Occipital lobe (tissue), 2 donors: ENCODE results near the gene SUCLG1. TPM values are rescaled to one million over a fixed set of nuclear protein-coding genes. Genes with fewer than 3 reads are reported as not detected.
"Not testable (repeated sequence)": the region's sequence is repeated elsewhere in the genome, so short reads cannot be mapped to it uniquely, and the experiment has no call there.

Experiments used
- DNase-seq: peaks from one replicate; lab custom pipeline; 2025; lab: John Stamatoyannopoulos, UW
- total RNA-seq: library from RNA; depleted of rRNA; stranded (reverse); fragments of >200 nt; gene quantifications from one replicate; pipeline ENCODE4 v1.2.3, GENCODE V29; 2014

SUCLG1 gene
- total RNA-seq: 105 TPM

DNA sequence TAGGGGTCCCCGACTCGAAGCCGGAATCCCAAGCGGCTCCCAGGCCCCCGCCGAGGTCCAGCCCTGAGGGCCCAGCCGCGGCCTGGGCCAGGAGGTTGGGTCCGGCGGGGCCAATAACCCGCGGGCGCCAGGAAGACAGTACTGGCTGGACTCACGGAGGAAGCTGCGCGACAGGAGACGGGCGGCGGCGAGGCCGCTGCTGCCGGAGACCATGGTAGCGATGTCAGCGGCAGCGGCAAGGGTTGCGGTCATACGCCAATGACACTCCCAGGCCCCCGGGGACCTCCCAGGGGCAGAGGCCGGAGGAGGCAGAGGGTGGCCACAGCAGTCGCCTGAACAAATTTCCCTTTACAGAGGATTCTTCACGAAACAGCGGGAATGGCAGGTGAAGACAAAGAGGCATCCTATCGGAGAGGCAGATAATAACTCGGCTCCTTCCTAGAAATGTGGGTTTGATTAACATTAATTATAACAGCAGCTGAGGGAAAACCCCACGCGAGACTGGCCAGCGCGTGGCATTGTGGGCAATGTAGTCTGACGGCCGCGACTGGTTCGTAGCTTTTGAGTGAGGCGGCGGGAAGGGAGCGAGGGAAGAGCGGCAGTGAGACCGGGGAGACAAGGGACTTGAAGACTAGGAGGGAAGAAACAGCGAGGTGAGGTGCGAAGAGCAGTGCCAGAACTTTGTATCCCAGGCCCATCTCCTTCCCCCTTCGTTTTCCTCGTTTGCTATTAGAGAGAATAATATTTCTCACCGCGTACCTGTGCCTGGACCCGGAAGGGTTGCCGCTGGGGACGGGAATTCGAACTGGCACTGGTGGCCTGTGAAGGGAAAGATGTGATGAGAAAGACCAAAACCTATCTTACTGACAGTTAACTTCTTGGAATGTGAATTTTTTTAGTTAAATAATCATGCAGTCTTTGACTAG lies at the start of gene SUCLG1:
Gene SUCLG1, minus strand, starts transcription at position 263 of the 926 bp plus-strand sequence. Its CDS starts 11 bp downstream, at position 252.
- DNase-seq: peak; percentile 86

DNA sequence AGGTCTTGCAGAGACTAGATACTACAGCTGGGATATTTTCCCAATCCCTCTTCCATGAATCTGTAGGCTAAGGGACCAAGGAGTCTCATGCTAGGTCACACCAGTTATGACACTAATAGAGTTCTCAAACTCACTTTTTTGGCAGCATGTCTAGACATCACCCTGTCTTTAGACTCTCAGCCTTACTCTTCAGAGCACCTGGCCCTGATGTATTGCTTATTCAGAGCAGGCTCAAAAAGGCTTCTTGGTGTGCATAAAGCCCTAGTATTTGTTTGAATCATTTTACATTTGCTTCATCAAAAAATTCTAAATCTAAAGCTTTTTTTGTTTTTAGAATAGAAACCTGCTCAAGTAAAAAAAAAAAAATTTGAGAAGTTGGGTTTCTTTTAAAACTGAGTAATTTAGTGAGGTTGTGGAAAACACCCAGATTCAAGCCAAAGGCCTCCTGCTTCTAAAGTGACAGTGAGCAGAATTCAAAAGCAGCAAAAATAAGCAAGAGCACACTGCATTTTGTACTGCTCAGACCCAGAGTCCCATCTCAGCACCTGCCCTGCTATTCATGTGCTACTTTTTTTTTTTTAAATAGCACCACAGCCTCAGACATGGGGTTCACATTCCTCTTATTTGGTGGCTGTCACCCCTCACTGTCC lies 39.2 kb upstream of the SUCLG1 start:
- no peak for DNase-seq

DNA sequence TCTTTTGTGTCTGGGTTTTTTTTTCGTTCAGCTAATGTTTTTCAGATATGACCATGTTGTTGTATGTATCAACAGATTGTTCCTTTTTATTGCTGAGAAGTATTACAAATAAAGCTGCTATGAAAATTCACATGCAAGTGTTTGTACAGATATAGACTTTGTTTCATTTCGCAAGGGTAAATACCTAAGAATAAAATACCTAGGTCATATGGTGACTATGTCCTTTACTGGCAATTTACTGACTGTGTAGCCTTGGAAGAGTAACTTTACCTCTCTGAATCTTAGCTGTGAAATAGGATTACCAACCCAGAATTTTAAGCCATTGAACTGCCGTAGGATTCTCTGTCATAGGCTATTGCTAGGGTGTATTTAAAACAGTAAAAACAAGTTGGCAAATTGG lies 38.2 kb upstream of the SUCLG1 start:
- no peak for DNase-seq

DNA sequence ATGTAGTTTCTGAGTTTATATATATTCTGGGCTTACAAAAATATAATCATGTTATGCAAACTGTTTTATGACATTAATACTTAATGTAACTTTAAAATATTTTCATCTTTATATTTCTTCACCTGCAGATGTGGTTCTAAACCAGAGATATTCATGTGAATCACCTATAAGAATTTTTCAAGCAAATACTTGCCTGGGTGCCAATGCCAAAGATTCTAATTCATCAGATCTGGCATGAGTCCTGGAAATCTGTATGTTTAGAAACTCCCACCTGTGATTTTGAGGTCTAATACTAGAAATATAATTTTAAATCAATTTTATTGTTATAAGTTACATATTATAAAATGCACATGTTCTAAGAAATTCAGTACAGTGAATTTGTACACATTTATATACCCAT lies 37.3 kb upstream of the SUCLG1 start:
- DNase-seq: no peak

DNA sequence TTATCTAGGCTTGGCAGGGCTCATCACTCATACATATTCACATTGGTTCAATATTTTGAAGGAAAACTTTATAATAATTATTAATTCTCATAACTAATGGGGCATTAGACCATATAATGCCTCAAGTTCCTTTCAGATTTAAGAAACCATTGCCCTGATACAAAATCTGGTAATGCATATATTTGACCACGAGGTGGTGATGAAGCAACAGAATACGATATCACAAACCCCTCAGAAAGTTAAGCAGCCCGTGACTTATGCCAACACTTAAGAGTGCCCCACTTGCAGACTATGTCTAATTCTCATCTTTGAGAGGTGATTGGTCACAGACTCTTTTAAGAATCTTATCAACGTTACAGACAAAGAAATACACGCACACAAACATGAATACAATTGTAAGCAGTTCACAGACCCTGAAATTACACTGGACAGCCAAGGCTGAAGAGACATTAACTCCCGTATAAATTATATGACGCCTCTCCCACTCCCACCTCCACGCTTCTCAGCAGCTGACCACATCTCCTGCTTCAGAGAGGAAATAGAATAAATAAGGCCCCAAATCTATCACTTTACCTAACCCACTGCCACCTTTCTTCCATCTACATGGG lies 36.6 kb upstream of the SUCLG1 start:
- no peak for DNase-seq

DNA sequence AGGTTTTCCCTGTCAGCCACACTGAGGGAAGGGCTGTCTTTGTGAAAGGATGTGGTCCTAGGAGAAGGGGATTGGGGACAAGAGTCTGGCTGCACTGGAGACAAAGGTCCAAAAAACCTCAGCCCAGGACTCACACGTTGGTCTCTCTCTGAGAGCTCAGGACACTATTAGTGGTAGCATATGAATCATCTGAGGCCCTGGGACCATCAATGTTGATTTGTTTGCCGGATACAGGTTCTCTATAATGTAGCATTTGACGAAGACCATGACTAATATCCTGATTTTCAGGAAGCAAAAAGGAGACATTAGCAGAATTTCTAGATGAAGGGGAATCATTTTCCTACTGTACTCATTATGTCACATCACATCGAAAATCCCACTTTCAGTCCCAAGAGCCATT lies 35.0 kb upstream of the SUCLG1 start:
- no peak for DNase-seq

DNA sequence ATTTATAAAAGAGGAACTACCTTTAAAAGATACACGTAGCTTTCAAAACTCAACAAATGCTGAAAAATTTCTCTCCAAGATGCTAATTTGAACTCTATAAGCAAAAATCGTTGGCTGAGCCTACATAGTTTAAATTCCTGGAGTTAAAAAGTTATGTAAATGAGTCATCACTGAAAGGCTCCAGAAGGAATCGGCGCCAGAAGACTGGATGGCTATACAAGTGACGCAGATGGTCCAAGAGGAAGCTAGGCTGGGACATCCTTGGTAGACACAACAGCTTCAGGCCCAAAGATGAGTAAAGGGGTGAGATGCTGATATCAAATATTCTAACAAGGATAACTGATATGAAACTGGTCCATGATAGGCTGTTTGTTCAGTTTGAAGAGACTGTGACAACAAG lies 34.4 kb upstream of the SUCLG1 start:
- no peak for DNase-seq

DNA sequence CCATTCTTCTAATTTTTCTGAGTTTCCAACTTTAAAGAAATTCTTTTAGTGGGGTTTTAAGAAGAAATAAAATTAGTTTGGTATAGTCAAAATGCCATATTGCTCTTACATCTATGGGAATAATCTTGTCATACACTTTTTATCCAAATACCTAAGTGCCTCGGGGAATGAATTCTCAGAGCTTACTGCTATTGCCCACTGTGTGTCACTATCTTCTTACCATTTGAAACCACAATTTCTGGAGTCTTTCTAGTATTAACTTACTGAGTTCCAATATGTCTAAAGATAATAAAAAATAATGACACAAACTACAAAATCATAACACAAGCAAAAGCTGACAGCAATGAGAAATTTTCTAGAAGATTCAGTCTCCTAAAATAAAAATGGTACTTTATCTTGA lies 33.5 kb upstream of the SUCLG1 start:
- no peak for DNase-seq

DNA sequence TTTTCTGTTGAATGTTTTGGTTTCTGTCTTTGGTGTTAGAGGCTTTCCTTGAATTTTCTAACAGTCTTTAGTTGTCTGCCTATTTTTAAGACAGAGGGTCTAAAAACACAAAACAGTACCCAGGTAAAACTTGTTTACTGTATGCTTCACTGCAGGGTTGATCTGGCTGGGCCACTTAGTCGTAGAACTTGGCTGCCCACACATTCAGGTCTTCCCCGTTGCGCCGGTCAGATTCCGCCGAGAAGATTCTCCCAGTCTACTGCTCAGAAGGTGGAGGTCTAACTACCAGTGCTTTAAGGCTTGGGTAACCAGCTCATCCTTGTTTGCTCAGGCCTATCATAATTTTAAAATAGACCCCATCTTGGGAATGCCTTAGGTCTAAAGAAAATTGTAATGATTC lies 32.7 kb upstream of the SUCLG1 start:
- no peak for DNase-seq

DNA sequence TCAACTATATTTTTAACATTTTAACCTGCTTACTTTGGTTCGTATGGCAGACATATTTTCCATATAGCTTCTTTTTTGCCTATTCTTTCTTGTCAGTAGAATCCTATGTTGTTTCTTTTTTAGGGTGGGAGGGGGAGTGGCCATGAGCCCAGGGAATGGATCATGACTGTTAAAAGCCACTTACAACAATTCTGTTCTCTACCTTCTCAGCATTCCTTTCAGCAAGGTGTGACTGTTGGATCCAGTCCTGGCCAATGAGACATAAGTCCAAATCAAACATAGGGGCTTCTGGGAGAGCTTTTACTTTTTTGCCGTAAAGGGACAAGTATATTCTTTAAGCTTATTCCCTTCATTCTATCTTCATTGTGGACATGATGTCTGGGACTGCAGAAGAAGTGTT lies 32.2 kb upstream of the SUCLG1 start:
- no peak for DNase-seq

DNA sequence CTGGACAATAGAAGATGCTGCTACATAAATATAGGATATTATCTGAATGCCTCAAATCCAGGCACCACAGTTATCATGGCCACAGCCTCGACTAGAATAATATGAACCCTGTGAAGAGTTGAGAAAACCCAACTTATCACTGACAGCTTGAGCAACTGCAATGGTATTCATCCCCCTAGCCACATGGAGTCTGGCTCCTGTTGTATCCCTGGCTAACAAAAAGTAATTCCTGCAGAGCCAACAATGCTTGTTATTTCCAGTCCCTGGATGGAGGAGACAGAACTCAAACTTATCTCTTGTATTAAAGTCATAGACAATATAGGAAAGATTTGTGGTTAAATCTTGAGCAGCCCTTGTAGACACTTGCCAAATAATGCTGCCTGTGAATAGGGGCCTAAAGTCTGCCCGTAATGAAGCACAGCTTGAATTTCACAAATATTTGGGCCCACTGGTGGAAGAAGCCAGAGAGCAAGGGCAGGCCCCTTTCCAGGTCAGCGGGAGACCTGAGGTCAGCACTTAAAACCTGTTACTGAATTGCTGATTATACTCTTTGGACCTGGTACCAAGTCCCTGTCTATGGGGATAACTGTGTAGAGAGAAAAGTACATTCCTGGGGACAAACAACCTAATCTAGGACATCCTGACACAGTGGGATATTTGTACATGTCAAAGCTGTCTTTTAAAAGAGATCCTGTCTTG lies 28.4 kb upstream of the SUCLG1 start:
- no peak for DNase-seq

DNA sequence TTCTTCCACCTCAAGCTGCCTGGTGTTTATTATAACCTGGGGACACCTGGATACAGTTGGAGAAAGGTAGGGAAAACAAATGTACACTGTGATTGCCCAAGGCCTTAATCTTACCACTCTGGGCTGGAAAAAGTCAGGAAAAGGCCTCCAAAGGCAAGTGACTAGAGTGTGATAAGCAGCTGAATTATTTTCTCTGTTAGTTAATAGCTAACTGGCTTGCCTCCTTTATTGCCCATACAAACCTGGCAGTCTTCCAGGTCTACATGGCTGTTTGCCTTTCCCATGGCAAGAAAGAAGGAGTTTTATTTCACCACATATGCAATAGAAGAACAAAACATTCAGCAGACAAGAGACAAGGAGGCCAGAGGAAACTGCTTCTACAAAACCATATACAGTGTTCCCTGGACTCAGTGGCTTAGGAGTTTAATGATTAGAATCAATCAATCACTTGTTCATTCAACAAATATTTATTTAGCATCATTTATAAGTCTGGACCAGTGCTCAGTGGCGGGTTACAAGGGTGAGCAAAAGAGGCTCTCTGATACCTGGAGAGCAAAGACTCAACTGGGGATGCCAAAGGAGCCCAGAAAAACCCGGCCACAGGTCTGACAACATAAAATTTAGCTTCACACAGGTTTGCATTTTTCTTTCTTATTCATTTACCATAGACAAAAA lies 27.5 kb upstream of the SUCLG1 start:
- no peak for DNase-seq

DNA sequence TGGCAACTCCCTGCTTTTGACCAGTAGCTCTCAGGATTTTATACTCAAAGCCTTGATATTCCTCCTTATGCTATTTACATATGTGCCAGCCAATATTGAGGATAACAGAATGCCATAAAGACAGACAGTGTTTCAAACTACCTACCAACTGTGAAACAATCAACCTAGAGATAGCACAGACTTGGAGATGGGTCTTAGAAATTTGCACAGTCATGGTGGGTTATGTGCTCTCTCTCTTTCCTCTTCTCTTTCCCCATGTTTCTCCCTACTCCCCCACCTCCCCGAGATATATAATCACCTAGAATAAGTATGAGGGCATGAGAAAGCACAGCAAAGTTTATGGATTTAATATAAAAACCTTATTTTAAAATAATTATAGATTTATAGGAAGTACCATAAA lies 24.2 kb upstream of the SUCLG1 start:
- DNase-seq: no peak

DNA sequence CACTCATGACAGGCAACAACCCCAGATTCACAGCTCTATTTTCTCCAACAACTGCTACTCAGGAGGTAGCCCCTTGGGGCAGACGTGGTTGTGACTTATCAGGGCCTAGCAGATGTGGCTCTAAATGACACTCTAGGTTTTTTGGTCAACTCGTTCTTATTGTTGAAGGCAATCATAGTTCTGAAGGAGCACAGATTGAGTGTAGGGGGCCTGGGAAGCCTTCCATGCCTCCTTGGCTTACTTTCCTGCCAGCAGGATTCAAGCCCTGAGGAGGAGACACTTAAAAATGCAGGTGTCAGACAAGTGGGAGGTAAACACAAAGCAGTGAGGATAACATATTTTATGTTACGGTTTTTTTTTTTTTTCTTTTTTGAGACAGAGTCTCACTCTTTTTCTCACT lies 23.5 kb upstream of the SUCLG1 start:
- DNase-seq: peak; percentile 1

DNA sequence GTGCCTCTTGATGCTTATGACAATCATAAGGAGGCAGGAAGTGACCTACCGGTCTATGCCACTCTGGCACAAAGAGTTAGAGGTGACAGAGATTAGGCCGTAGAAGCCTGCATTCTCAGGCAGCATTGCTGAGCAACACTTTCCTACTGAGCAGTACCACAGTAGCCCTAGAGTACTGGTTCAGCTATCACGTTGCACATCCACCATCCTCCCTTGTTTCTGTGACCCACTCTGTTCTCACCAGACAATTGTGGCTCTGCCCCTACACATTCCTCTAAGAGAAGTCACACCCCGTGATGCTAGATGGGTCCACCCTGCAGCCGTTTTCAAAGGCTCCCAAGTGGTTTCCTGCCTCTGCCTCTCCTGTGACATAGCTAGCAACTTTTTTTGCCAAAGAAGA lies 22.6 kb upstream of the SUCLG1 start:
- DNase-seq: no peak

DNA sequence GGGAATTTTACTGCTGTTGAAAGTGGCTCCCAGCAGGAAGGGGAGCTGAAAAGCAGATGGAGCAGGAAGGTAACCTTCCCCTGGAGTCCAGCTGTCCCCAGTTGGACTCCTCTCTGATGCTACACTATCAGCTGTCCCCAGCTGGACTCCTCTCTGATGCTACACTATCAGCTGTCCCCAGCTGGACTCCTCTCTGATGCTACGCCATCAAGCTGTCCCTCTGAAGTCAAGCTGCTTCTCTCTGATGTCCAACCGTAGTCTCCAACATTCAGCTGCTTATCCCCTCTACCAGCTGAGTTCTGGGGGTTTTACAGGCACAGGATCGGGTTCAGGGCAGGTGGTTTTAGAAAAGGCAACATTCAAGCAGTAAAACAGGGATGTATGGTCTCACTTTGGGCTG lies 19.8 kb upstream of the SUCLG1 start:
- no peak for DNase-seq

DNA sequence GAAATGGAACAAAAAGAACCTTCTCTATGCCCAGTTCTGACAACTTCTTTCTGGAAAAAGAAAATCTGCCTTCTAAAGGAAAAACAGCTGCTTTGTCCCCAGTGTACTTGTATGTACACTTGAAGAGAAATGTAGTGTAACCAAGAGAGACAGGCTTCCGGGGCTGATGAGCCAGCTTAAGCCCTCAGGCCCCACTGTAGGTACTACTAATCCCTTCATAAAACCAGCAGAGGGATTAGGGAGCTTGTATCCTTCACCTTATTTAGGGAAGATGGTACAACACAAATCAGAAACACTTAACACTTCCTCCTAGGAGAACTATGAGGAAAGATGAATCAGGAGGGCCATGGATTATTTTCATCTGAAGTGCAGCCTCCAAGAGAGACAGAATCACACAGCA lies 18.8 kb upstream of the SUCLG1 start:
- DNase-seq: no peak

DNA sequence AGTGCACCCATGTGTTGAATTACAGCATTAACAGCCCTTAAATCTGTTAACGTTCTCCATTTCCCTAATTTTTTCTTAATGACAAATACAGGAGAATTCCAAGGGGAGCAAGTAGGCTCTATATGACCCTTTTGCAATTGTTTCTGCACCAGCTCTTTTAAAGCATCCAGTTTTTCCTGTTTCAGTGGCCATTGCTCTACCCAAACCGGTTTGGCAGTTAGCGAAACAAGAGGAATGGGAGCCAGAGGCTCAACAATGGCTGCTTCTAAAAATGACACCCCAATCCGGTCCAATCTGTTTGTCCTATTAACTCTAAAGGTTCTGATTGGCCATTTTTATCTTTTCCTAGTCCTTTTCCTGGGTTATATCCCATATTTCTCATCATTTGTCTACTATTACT lies 15.1 kb upstream of the SUCLG1 start:
- DNase-seq: no peak

DNA sequence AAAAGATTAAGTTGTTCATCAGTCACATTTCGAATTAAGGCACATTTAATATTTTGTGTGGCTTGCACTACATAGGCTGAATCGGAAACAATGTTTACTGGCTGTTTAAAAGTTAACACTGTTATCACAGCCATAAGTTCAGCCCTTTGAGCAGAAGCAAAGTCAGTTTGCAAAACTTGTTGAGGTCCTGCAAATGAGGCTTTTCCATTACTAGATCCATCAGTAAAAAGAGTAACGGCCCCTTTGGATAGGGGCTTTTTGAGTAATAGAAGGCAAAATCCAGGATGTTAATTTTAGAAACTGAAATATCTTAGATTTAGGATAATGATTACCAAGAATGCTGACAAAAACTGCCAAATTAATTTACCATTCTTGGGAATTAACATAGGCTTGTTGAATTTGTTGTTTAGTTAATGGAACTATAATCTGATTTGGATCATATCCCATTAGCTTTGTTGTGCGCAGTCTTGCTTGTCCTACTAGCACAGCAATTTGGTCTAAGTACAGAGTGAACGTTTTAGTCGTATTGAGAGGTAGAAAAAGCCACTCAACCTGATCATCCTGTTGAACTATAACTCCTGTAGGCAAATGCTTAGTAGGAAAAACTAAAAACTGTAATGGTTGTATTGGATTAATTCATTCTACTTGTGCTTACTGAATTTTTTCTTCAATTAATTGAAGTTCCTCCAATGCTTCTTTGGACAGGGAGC lies 13.9 kb upstream of the SUCLG1 start:
- no peak for DNase-seq

DNA sequence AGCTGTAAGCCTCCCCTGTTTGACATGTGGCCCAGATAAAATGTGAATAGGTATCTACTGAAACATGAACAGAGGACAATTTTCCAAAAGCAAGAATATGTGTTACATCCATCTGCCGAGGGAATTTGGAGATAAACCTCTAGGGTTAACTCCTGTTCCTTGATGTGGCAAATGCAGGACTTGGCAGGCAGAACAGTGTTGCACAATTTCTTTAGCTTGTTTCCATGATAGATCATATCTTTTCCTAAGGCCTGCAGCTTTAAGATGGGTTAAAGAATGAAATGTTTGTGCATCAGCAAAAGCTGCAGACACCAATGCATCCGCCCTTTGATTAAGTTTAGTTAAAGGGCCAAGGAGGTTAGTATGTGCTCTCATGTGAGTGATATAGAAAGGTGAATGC lies 13.3 kb upstream of the SUCLG1 start:
- DNase-seq: not testable (repeated sequence)

DNA sequence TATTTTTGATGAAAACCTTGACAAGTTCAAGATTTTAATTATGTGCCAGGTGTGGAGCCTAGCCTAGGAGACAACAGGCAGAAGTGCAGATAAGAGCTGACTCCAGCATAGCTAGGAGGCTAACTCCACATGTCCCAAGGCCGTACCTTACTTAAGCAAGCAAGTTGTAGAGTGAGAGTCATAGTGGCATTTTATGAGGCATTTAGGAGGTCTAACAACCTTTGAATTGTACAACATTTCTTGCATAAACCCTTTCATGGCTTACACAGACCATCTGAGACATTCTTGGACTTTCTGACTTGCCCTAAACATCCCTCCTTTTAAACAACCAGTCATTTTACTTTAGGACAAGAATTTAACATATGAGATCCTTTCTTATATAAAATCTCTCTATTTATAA lies 8.3 kb upstream of the SUCLG1 start:
- DNase-seq: no peak
